GM12878 (cell line): ENCODE results near the gene SBK2. TPM values are rescaled to one million over a fixed set of nuclear protein-coding genes. Genes with fewer than 3 reads are reported as not detected.

Experiments used
- BCLAF1 ChIP-seq: fragments of 450-650 bp; IDR thresholded peaks from 2 replicates; pipeline ENCODE4 v1.6.1; 2017; ENCODE audit warnings: antibody characterized with exemption, mild to moderate bottlenecking, moderate library complexity
- CBFB ChIP-seq: IDR thresholded peaks from 2 replicates; pipeline ENCODE4 v1.6.1; 2016; ENCODE audit warnings: antibody characterized with exemption, low read depth
- HDAC6 ChIP-seq: fragments of 200-600 bp; sonication (generic); IDR thresholded peaks from one replicate; pipeline ENCODE4 v1.8.0; 2017; ENCODE audit warnings: antibody characterized with exemption; ENCODE audit not compliant: unreplicated experiment
- KLF5 ChIP-seq: fragments of 450-650 bp; IDR thresholded peaks from 2 replicates; pipeline ENCODE4 v1.6.1; 2014; ENCODE audit warnings: mild to moderate bottlenecking; ENCODE audit not compliant: partially characterized antibody
- LARP7 ChIP-seq: fragments of 450-650 bp; IDR thresholded peaks from 2 replicates; pipeline ENCODE4 v1.6.1; 2017; ENCODE audit warnings: mild to moderate bottlenecking
- POLR2A ChIP-seq: IDR thresholded peaks from 2 replicates; pipeline ENCODE4 v1.6.1; 2011; ENCODE audit warnings: low read depth, mild to moderate bottlenecking, low read length
- POLR2AphosphoS5 ChIP-seq: IDR thresholded peaks from 2 replicates; pipeline ENCODE4 v1.6.1; 2011; ENCODE audit warnings: mild to moderate bottlenecking, low read length, inconsistent platforms
- POU2F2 ChIP-seq: IDR thresholded peaks from 3 replicates; pipeline ENCODE4 v1.6.1; 2011; ENCODE audit warnings: low read depth, mild to moderate bottlenecking, low read length, borderline replicate concordance
- RAD51 ChIP-seq: fragments of 450-650 bp; IDR thresholded peaks from 2 replicates; pipeline ENCODE4 v1.6.1; 2016; ENCODE audit warnings: moderate library complexity, mild to moderate bottlenecking, inconsistent platforms
- RB1 ChIP-seq: fragments of 450-650 bp; formaldehyde crosslinking; IDR thresholded peaks from 2 replicates; pipeline ENCODE4 v1.6.1; 2017; ENCODE audit warnings: mild to moderate bottlenecking, borderline replicate concordance
- SIN3A ChIP-seq: IDR thresholded peaks from 2 replicates; pipeline ENCODE4 v1.6.1; 2012; ENCODE audit warnings: low read depth, low read length, improper control_type of control experiment
- SKIL ChIP-seq: fragments of 450-650 bp; IDR thresholded peaks from 2 replicates; pipeline ENCODE4 v1.6.1; 2017; ENCODE audit warnings: mild to moderate bottlenecking, low read depth, inconsistent platforms; ENCODE audit not compliant: poor library complexity, severe bottlenecking
- SREBF1 ChIP-seq: IDR thresholded peaks from 2 replicates; pipeline ENCODE4 v1.6.1; 2012; ENCODE audit warnings: mild to moderate bottlenecking, low read length
- USF1 ChIP-seq: IDR thresholded peaks from 2 replicates; pipeline ENCODE4 v1.6.1; 2011; ENCODE audit warnings: borderline replicate concordance, low read depth, mild to moderate bottlenecking, moderate library complexity, mixed read lengths, low read length; ENCODE audit not compliant: insufficient read depth; ENCODE audit errors: extremely low read length
- ZBTB11 ChIP-seq: fragments of 450-650 bp; formaldehyde crosslinking; IDR thresholded peaks from 2 replicates; pipeline ENCODE4 v1.5.0; 2022; ENCODE audit warnings: mild to moderate bottlenecking, missing genetic modification characterization
- ZBTB33 ChIP-seq: fragments of 450-650 bp; IDR thresholded peaks from 2 replicates; pipeline ENCODE4 v1.6.1; 2017; ENCODE audit warnings: mild to moderate bottlenecking
- ZZZ3 ChIP-seq: IDR thresholded peaks from 2 replicates; pipeline ENCODE4 v1.6.1; 2011; ENCODE audit warnings: low read depth; ENCODE audit not compliant: control insufficient read depth, insufficient read length
- polyA plus RNA-seq, 11 experiments: library from polyadenylated mRNA; depleted of rRNA in 4 of 11; unstranded in 6 of 11; stranded (reverse) in 5 of 11; fragments of >200 nt; fragmentation: Nextera tagmentation in 4 of 11; fragmentation: Illumina TruSeq in 1 of 11; extraction: Ambion mirVana in 4 of 11; extraction: Trizol in 1 of 11; gene quantifications; 1 replicate in 1 of 11; 2 replicates in 10 of 11; pipeline versions ENCODE4 v1.2.1 to v1.2.3, GENCODE V29; 2011 to 2016; ENCODE audit warnings: inconsistent platforms in 2 of 11, missing spikeins in 2 of 11, low read depth in 1 of 11
- total RNA-seq, 4 experiments: library from RNA; depleted of rRNA in 3 of 4; stranded (reverse); fragments of >200 nt in 3 of 4; fragmentation: Illumina TruSeq in 1 of 4; extraction: Trizol in 1 of 4; gene quantifications; 2 replicates each; pipeline versions ENCODE4 v1.2.1 to v1.2.3, GENCODE V29; 2013 to 2021

The SBK2 gene
- total and polyA plus RNA-seq, 10 of the 15 experiments (the other 5 are each of a cell fraction or from before 2014, with no cell fraction given): not detected

- no peak for TF ChIP-seq BCLAF1
- no peak for TF ChIP-seq RB1
- no peak for TF ChIP-seq ZBTB33
- TF ChIP-seq SREBF1: no peak
- TF ChIP-seq HDAC6: no peak
- TF ChIP-seq POLR2AphosphoS5: no peak
- no peak for TF ChIP-seq RAD51
- TF ChIP-seq KLF5: no peak
- TF ChIP-seq ZBTB11: no peak
- 0 out of 2 replicates have a peak, but pooled peaks have one; percentile 47 for TF ChIP-seq LARP7
- no peak for TF ChIP-seq SKIL
- TF ChIP-seq POU2F2: peak; percentile 33; the same call in 1 of the 3 replicates
- no peak for TF ChIP-seq ZZZ3
- peak; percentile 53; the same call in 1 of the 2 replicates for TF ChIP-seq POLR2A
- TF ChIP-seq USF1: no peak
- TF ChIP-seq SIN3A: no peak
- no peak for TF ChIP-seq CBFB
These were observed 19.9 kb downstream of the SBK2 start (continued) for GRCh38 chr19:55516878-55517620.
